Measurements from ENCODE around the gene POLR2I.
"Not testable (repeated sequence)": the region's sequence is repeated elsewhere in the genome, so short reads cannot be mapped to it uniquely, and the experiment has no call there.

Gene POLR2I

GRCh38 chr19:36142496-36142895 lies 27.8 kb upstream of the POLR2I start:
- H3K27me3 ChIP-seq (ENCODE audit: control insufficient read depth, insufficient read depth, low read length), result no peaks in the 10 kb centered on the region
- peaks cover 3% of the 10 kb centered on the region for H3K4me1 ChIP-seq (ENCODE audit: control insufficient read depth, low read depth, low read length)
- H3K9me3 ChIP-seq (ENCODE audit: control insufficient read depth, low read depth, low read length), result no peaks in the 10 kb centered on the region
- no peak overlapping the region for H3K27ac ChIP-seq (ENCODE audit: low read length)
- H3K36me3 ChIP-seq (ENCODE audit: control insufficient read depth, low read depth, low read length), result peaks cover 36% of the 10 kb centered on the region
- H3K9ac ChIP-seq (ENCODE audit: low read length), result no peak overlapping the region
- H3K4me3 ChIP-seq (ENCODE audit: low read length), result no peak overlapping the region

- H3K4me3 ChIP-seq (ENCODE audit: low read length), result peak overlapping the region; percentile 69
Observed at GRCh38 chr19:36142046-36142445, 27.4 kb upstream of the POLR2I start.

GRCh38 chr19:36141039-36141927 lies 26.6 kb upstream of the POLR2I start:
- H3K4me1 ChIP-seq (ENCODE audit: control insufficient read depth, low read depth, low read length), result peaks cover 3% of the 10 kb centered on the region
- H3K4me3 ChIP-seq (ENCODE audit: low read length), result peak overlapping the region; percentile 100
- H3K27ac ChIP-seq (ENCODE audit: low read length), result no peak overlapping the region
- no peak overlapping the region for H3K9ac ChIP-seq (ENCODE audit: low read length)
- H3K36me3 ChIP-seq (ENCODE audit: control insufficient read depth, low read depth, low read length), result peaks cover 26% of the 10 kb centered on the region
- H3K27me3 ChIP-seq (ENCODE audit: control insufficient read depth, insufficient read depth, low read length), result no peaks in the 10 kb centered on the region
- no peaks in the 10 kb centered on the region for H3K9me3 ChIP-seq (ENCODE audit: control insufficient read depth, low read depth, low read length)

More at GRCh38 chr19:36142046-36142445, 27.4 kb upstream of the POLR2I start:
- Histone ChIP-seq H3K27me3 (ENCODE audit: control insufficient read depth, insufficient read depth, low read length) (no peaks in the 10 kb centered on the region), H3K36me3 (ENCODE audit: control insufficient read depth, low read depth, low read length) (peaks cover 34% of the 10 kb centered on the region), H3K9ac (ENCODE audit: low read length) (no peak overlapping the region), H3K4me1 (ENCODE audit: control insufficient read depth, low read depth, low read length) (peaks cover 3% of the 10 kb centered on the region), H3K9me3 (ENCODE audit: control insufficient read depth, low read depth, low read length) (no peaks in the 10 kb centered on the region), H3K27ac (ENCODE audit: low read length) (no peak overlapping the region)

- Histone ChIP-seq H3K4me1 (ENCODE audit: control insufficient read depth, low read depth, low read length) (peaks cover 3% of the 10 kb centered on the region), H3K9ac (ENCODE audit: low read length) (peak overlapping the region; percentile 90), H3K9me3 (ENCODE audit: control insufficient read depth, low read depth, low read length) (no peaks in the 10 kb centered on the region), H3K27me3 (ENCODE audit: control insufficient read depth, insufficient read depth, low read length) (no peaks in the 10 kb centered on the region), H3K36me3 (ENCODE audit: control insufficient read depth, low read depth, low read length) (peaks cover 18% of the 10 kb centered on the region), H3K4me3 (ENCODE audit: low read length) (peak overlapping the region; percentile 100), H3K27ac (ENCODE audit: low read length) (peak overlapping the region; percentile 86)
Observed at GRCh38 chr19:36140304-36141038, 25.8 kb upstream of the POLR2I start.

GRCh38 chr19:36139473-36140303 lies 25.0 kb upstream of the POLR2I start, which contains the start of gene CAPNS1:
Gene CAPNS1 (plus strand): TSS chr19:36140066. CDS start chr19:36141012, 946 bp downstream.
- peaks cover 12% of the 10 kb centered on the region for H3K36me3 ChIP-seq (ENCODE audit: control insufficient read depth, low read depth, low read length)
- H3K9ac ChIP-seq (ENCODE audit: low read length), result peak within 1 kb of the TSS; percentile 90
- peak within 1 kb of the TSS; percentile 86 for H3K27ac ChIP-seq (ENCODE audit: low read length)
- peaks cover 3% of the 10 kb centered on the region for H3K4me1 ChIP-seq (ENCODE audit: control insufficient read depth, low read depth, low read length)
- peak within 1 kb of the TSS; percentile 100 for H3K4me3 ChIP-seq (ENCODE audit: low read length)
- H3K9me3 ChIP-seq (ENCODE audit: control insufficient read depth, low read depth, low read length), result no peaks in the 10 kb centered on the region
- no peaks in the 10 kb centered on the region for H3K27me3 ChIP-seq (ENCODE audit: control insufficient read depth, insufficient read depth, low read length)

- Histone ChIP-seq H3K36me3 (ENCODE audit: control insufficient read depth, low read depth, low read length) (peaks cover 10% of the 10 kb centered on the region), H3K9ac (ENCODE audit: low read length) (peak overlapping the region; percentile 90), H3K27me3 (ENCODE audit: control insufficient read depth, insufficient read depth, low read length) (no peaks in the 10 kb centered on the region), H3K4me3 (ENCODE audit: low read length) (peak overlapping the region; percentile 100), H3K27ac (ENCODE audit: low read length) (no peak overlapping the region), H3K4me1 (ENCODE audit: control insufficient read depth, low read depth, low read length) (peaks cover 3% of the 10 kb centered on the region), H3K9me3 (ENCODE audit: control insufficient read depth, low read depth, low read length) (no peaks in the 10 kb centered on the region)
Observed at GRCh38 chr19:36139120-36139472, 24.4 kb upstream of the POLR2I start.

- Histone ChIP-seq H3K36me3 (ENCODE audit: control insufficient read depth, low read depth, low read length) (peaks cover under 1% of the 10 kb centered on the region), H3K9ac (ENCODE audit: low read length) (no peak overlapping the region), H3K9me3 (ENCODE audit: control insufficient read depth, low read depth, low read length) (no peaks in the 10 kb centered on the region), H3K27me3 (ENCODE audit: control insufficient read depth, insufficient read depth, low read length) (no peaks in the 10 kb centered on the region), H3K4me1 (ENCODE audit: control insufficient read depth, low read depth, low read length) (peaks cover 3% of the 10 kb centered on the region), H3K27ac (ENCODE audit: low read length) (no peak overlapping the region), H3K4me3 (ENCODE audit: low read length) (no peak overlapping the region)
Observed at GRCh38 chr19:36136964-36137686, 22.4 kb upstream of the POLR2I start.

- H3K9me3 ChIP-seq (ENCODE audit: control insufficient read depth, low read depth, low read length); H3K4me1 ChIP-seq (ENCODE audit: control insufficient read depth, low read depth, low read length); H3K36me3 ChIP-seq (ENCODE audit: control insufficient read depth, low read depth, low read length): not testable (repeated sequence)
Observed at GRCh38 chr19:36134867-36135266, 20.2 kb upstream of the POLR2I start.

GRCh38 chr19:36131221-36131620 lies 16.5 kb upstream of the POLR2I start:
- not testable (repeated sequence) for H3K27ac ChIP-seq (ENCODE audit: low read length); H3K4me1 ChIP-seq (ENCODE audit: control insufficient read depth, low read depth, low read length); H3K27me3 ChIP-seq (ENCODE audit: control insufficient read depth, insufficient read depth, low read length); H3K9me3 ChIP-seq (ENCODE audit: control insufficient read depth, low read depth, low read length); H3K4me3 ChIP-seq (ENCODE audit: low read length); H3K36me3 ChIP-seq (ENCODE audit: control insufficient read depth, low read depth, low read length); H3K9ac ChIP-seq (ENCODE audit: low read length)

More at GRCh38 chr19:36134867-36135266, 20.2 kb upstream of the POLR2I start:
- H3K9ac ChIP-seq (ENCODE audit: low read length); H3K27me3 ChIP-seq (ENCODE audit: control insufficient read depth, insufficient read depth, low read length); H3K4me3 ChIP-seq (ENCODE audit: low read length); H3K27ac ChIP-seq (ENCODE audit: low read length): not testable (repeated sequence)

- Histone ChIP-seq H3K4me1 (ENCODE audit: control insufficient read depth, low read depth, low read length) (no peaks in the 10 kb centered on the region), H3K36me3 (ENCODE audit: control insufficient read depth, low read depth, low read length) (peaks cover 18% of the 10 kb centered on the region), H3K27ac (ENCODE audit: low read length) (peak overlapping the region; percentile 67), H3K9me3 (ENCODE audit: control insufficient read depth, low read depth, low read length) (no peaks in the 10 kb centered on the region), H3K9ac (ENCODE audit: low read length) (peak overlapping the region; percentile 82), H3K27me3 (ENCODE audit: control insufficient read depth, insufficient read depth, low read length) (no peaks in the 10 kb centered on the region), H3K4me3 (ENCODE audit: low read length) (peak overlapping the region; percentile 78)
Observed at GRCh38 chr19:36128392-36128736, 13.7 kb upstream of the POLR2I start.
